ENCODE measurements around the gene TMEM42. TPM values are rescaled to one million over a fixed set of nuclear protein-coding genes. Genes with fewer than 3 reads are reported as not detected.

Gene TMEM42
- total and polyA plus RNA-seq, 10 of the 15 experiments (the other 5 are each of a cell fraction or from before 2014, with no cell fraction given) = 5.0 to 20.5 (median 12.2) TPM

GRCh38 chr3:44835684-44836083 is 26.0 kb upstream of the TMEM42 start:
- in situ Hi-C loops (cut with MboI) = no loop called here

GRCh38 chr3:44842376-44842775 is 19.3 kb upstream of the TMEM42 start:
- in situ Hi-C loops (cut with MboI) = no loop called here
- H3K4me1 ChIP-seq (ENCODE audit: control insufficient read depth, insufficient read depth, low read length) = no peaks in the 10 kb centered on the region
- H2AFZ ChIP-seq (ENCODE audit: control insufficient read depth, low read depth, low read length) = no peak overlapping the region
- RAD21 ChIA-PET (ENCODE audit: unreplicated experiment) = no interaction called here
- no peak for ATAC-seq
- no peaks in the 10 kb centered on the region for H4K20me1 ChIP-seq (ENCODE audit: control insufficient read depth, insufficient read depth)
- DNase-seq (ENCODE audit: low read depth, low spot score) = no peak
- H3K79me2 ChIP-seq (ENCODE audit: control insufficient read depth, insufficient read depth, low read length) = no peaks in the 10 kb centered on the region
- H3K9ac ChIP-seq (ENCODE audit: control insufficient read depth, insufficient read depth, low read length) = no peak overlapping the region
- POLR2A ChIA-PET = no interaction called here
- H3K4me3 ChIP-seq = no peak overlapping the region
- no TSS peak for BruUV-seq (replicated peaks)
- H3K36me3 ChIP-seq (ENCODE audit: control insufficient read depth in 2 of 2, insufficient read depth in 2 of 2, low read length in 1 of 2) = peaks cover 5 to 13% of the 10 kb centered on the region in 2 experiments
- SMC1A ChIA-PET (ENCODE audit: uncharacterized antibody, unreplicated experiment) = interaction anchor here (0.9 kb wide), 1 partner anchor 80 kb away, joined by 3 read pairs; no protein-coding TSS in a partner anchor
- 81% methylated on average over 2 of the region's 2 CpGs for WGBS (ENCODE audit: insufficient coverage, insufficient replicate concordance, low lambda C conversion rate, missing lambda C conversion rate)
- CTCF ChIA-PET = no interaction called here
- intact Hi-C loops (cut with micrococcal nuclease; ENCODE audit: unreplicated experiment) = no loop called here
- TF ChIP-seq, protein P1, sequence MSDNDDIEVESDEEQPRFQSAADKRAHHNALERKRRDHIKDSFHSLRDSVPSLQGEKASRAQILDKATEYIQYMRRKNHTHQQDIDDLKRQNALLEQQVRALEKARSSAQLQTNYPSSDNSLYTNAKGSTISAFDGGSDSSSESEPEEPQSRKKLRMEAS (IDR thresholded peaks at IDR 0.05; ENCODE audit: low read depth, low read length) = no peak
- TF ChIP-seq SIN3A (IDR thresholded peaks at IDR 0.05; ENCODE audit: low read depth, low read length) (no peak), SMAD5 (IDR thresholded peaks at IDR 0.05; ENCODE audit: low read depth) (no peak), ZNF24 (IDR thresholded peaks at IDR 0.05) (no peak), HDAC6 (IDR thresholded peaks at IDR 0.05; ENCODE audit: unreplicated experiment) (no peak), BACH1 (IDR thresholded peaks at IDR 0.05; ENCODE audit: borderline replicate concordance) (no peak), ZNF274 (IDR thresholded peaks at IDR 0.05; ENCODE audit: insufficient read depth, insufficient read length) (no peak)
- TF ChIP-seq, protein P2, sequence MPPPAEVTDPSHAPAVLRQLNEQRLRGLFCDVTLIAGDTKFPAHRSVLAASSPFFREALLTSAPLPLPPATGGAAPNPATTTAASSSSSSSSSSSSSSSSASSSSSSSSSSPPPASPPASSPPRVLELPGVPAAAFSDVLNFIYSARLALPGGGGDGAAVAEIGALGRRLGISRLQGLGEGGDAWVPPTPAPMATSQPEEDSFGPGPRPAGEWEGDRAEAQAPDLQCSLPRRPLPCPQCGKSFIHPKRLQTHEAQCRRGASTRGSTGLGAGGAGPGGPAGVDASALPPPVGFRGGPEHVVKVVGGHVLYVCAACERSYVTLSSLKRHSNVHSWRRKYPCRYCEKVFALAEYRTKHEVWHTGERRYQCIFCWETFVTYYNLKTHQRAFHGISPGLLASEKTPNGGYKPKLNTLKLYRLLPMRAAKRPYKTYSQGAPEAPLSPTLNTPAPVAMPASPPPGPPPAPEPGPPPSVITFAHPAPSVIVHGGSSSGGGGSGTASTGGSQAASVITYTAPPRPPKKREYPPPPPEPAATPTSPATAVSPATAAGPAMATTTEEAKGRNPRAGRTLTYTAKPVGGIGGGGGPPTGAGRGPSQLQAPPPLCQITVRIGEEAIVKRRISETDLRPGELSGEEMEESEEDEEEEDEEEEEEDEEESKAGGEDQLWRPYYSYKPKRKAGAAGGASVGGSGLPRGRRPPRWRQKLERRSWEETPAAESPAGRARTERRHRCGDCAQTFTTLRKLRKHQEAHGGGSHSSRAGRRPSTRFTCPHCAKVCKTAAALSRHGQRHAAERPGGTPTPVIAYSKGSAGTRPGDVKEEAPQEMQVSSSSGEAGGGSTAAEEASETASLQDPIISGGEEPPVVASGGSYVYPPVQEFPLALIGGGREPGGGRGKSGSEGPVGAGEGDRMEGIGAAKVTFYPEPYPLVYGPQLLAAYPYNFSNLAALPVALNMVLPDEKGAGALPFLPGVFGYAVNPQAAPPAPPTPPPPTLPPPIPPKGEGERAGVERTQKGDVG (CRISPR knock-in tag; IDR thresholded peaks at IDR 0.05) = no peak
- FAIRE-seq = no peak
- no peaks in the 10 kb centered on the region; the same call in 2 of the 3 replicates for H3K9me3 ChIP-seq (replicated peaks; ENCODE audit: control insufficient read depth, insufficient read depth, low read length)
- no peak overlapping the region for H3K4me2 ChIP-seq (ENCODE audit: control insufficient read depth, insufficient read depth)
- no peaks in the 10 kb centered on the region for H3K27me3 ChIP-seq (replicated peaks in 1 of 2; ENCODE audit: control insufficient read depth in 2 of 2, insufficient read depth in 2 of 2, low read length in 1 of 2)
- no peak overlapping the region for H3K27ac ChIP-seq (ENCODE audit: control insufficient read depth, insufficient read depth)

More at GRCh38 chr3:44835684-44836083, 26.0 kb upstream of the TMEM42 start:
- H3K9ac ChIP-seq (ENCODE audit: control insufficient read depth, insufficient read depth, low read length) = no peak overlapping the region
- FAIRE-seq = no peak
- CTCF ChIA-PET = interaction anchor here (1.3 kb wide), 1 partner anchor 9 kb away, joined by 3 read pairs; no protein-coding TSS in a partner anchor
- no peak overlapping the region for H3K27ac ChIP-seq (ENCODE audit: control insufficient read depth, insufficient read depth)
- H2AFZ ChIP-seq (ENCODE audit: control insufficient read depth, low read depth, low read length) = no peak overlapping the region
- 97% methylated on average over 3 of the region's 3 CpGs for WGBS (ENCODE audit: insufficient coverage, insufficient replicate concordance, low lambda C conversion rate, missing lambda C conversion rate)
- no peaks in the 10 kb centered on the region for H3K79me2 ChIP-seq (ENCODE audit: control insufficient read depth, insufficient read depth, low read length)
- H3K36me3 ChIP-seq (ENCODE audit: control insufficient read depth in 2 of 2, insufficient read depth in 2 of 2, low read length in 1 of 2) = peaks cover 10 to 14% of the 10 kb centered on the region in 2 experiments
- peaks cover 6% of the 10 kb centered on the region for H3K9me3 ChIP-seq (replicated peaks; ENCODE audit: control insufficient read depth, insufficient read depth, low read length)
- TF ChIP-seq NFIC (IDR thresholded peaks at IDR 0.05; ENCODE audit: low read depth, low read length) = no peak
- 0 out of 2 replicates have a peak, but pooled peaks have one; percentile 19 for TF ChIP-seq ATF7 (IDR thresholded peaks at IDR 0.05; ENCODE audit: low read depth)
- TF ChIP-seq ASH2L (IDR thresholded peaks at IDR 0.05; ENCODE audit: borderline replicate concordance, low read depth) = no peak
- intact Hi-C loops (cut with micrococcal nuclease; ENCODE audit: unreplicated experiment) = no loop called here
- RAD21 ChIA-PET (ENCODE audit: unreplicated experiment) = no interaction called here
- POLR2A ChIA-PET = no interaction called here
- BruUV-seq (replicated peaks) = no TSS peak
- H3K27me3 ChIP-seq (replicated peaks in 1 of 2; ENCODE audit: control insufficient read depth in 2 of 2, insufficient read depth in 2 of 2, low read length in 1 of 2) = no peaks in the 10 kb centered on the region
- no peaks in the 10 kb centered on the region for H3K4me1 ChIP-seq (ENCODE audit: control insufficient read depth, insufficient read depth, low read length)
- no peak for DNase-seq (ENCODE audit: low read depth, low spot score)
- H4K20me1 ChIP-seq (ENCODE audit: control insufficient read depth, insufficient read depth) = no peaks in the 10 kb centered on the region
- no peak for ATAC-seq
- H3K4me3 ChIP-seq = no peak overlapping the region
- SMC1A ChIA-PET (ENCODE audit: uncharacterized antibody, unreplicated experiment) = no interaction called here
- H3K4me2 ChIP-seq (ENCODE audit: control insufficient read depth, insufficient read depth) = no peak overlapping the region

Data from GM12878 (cell line).